Measurements from ENCODE around the gene FANCM.

The FANCM gene

GRCh38 chr14:45246691-45247090 lies 111.0 kb downstream of the FANCM start:
- no peak for DNase-seq

GRCh38 chr14:45247427-45247826 lies 111.7 kb downstream of the FANCM start:
- DNase-seq, result no peak

GRCh38 chr14:45249856-45250575 lies 114.3 kb downstream of the FANCM start:
- no peak for DNase-seq

All from NCI-H524 (cell line).